HEK293 (cell line): ENCODE results near the gene ZC3H18.

Source experiments
- CTCF ChIA-PET: fragments of 350-600 bp; formaldehyde crosslinking; extraction: SDS; loops from one replicate; lab custom pipeline; 2021; ENCODE audit warnings: antibody characterized with exemption; lab: Yijun Ruan, JAX
- POLR2A ChIA-PET: fragments of 300-600 bp; formaldehyde crosslinking; extraction: SDS; loops from one replicate; lab custom pipeline; 2020; ENCODE audit warnings: antibody characterized with exemption, inconsistent platforms; lab: Yijun Ruan, JAX
- H3K27ac ChIP-seq: fragments of 200-500 bp; sonication (Bioruptor generic); 2 replicates; pipeline ENCODE4 v1.5.1; 2014; ENCODE audit warnings: low read depth, low read length, control low read depth, inconsistent platforms; ENCODE audit errors: extremely low read depth
- H3K36me3 ChIP-seq, 2 experiments: fragments of 200-500 bp in 1 of 2; sonication (Bioruptor generic) in 1 of 2; 1 replicate in 1 of 2; 2 replicates in 1 of 2; pipeline ENCODE4 v1.5.1; 2014 to 2017; ENCODE audit warnings: inconsistent platforms in 2 of 2, low read length in 2 of 2; ENCODE audit not compliant: control insufficient read depth in 2 of 2, insufficient read depth in 1 of 2
- H3K4me1 ChIP-seq: fragments of 200-500 bp; sonication (Bioruptor generic); 2 replicates; pipeline ENCODE4 v1.5.1; 2014; ENCODE audit warnings: mild to moderate bottlenecking, low read length, inconsistent platforms; ENCODE audit not compliant: control insufficient read depth, insufficient read depth
- H3K4me3 ChIP-seq: 2 replicates; pipeline ENCODE4 v1.5.1; 2011; ENCODE audit warnings: low read depth, mild to moderate bottlenecking, control low read depth, low read length, moderate library complexity
- H3K9me3 ChIP-seq: fragments of 200-500 bp; sonication (Bioruptor generic); 2 replicates; pipeline ENCODE4 v1.5.1; 2014; ENCODE audit warnings: low read depth, low read length, inconsistent platforms; ENCODE audit not compliant: control insufficient read depth, insufficient read depth
- EGR2 ChIP-seq: fragments of 450-650 bp; formaldehyde crosslinking; IDR thresholded peaks from 2 replicates; pipeline ENCODE4 v1.5.1; 2016; ENCODE audit warnings: low read depth, missing biosample characterization, missing genetic modification characterization
- HOXC10 ChIP-seq: sonication (generic); formaldehyde crosslinking; IDR thresholded peaks from 2 replicates; pipeline ENCODE4 v1.8.1; 2023; ENCODE audit warnings: mild to moderate bottlenecking, missing genetic modification reagents
- KLF10 ChIP-seq: fragments of 450-650 bp; IDR thresholded peaks from 2 replicates; pipeline ENCODE4 v1.5.1; 2018; ENCODE audit warnings: missing biosample characterization, mild to moderate bottlenecking, missing genetic modification characterization
- MZF1 ChIP-seq: fragments of 450-650 bp; formaldehyde crosslinking; IDR thresholded peaks from 2 replicates; pipeline ENCODE4 v1.5.1; 2017; ENCODE audit warnings: missing biosample characterization, missing genetic modification characterization, borderline replicate concordance
- OSR2 ChIP-seq: fragments of 450-650 bp; formaldehyde crosslinking; IDR thresholded peaks from 2 replicates; pipeline ENCODE4 v1.5.1; 2016; ENCODE audit warnings: missing biosample characterization, missing genetic modification characterization
- REST ChIP-seq: fragments of 450-650 bp; formaldehyde crosslinking; IDR thresholded peaks from 2 replicates; pipeline ENCODE4 v1.5.1; 2016; ENCODE audit warnings: missing biosample characterization, missing genetic modification characterization
- SALL2 ChIP-seq: fragments of 450-650 bp; formaldehyde crosslinking; IDR thresholded peaks from 2 replicates; pipeline ENCODE4 v1.5.0; 2017; ENCODE audit warnings: missing biosample characterization, mild to moderate bottlenecking, missing genetic modification characterization, borderline replicate concordance
- TRIM28 ChIP-seq: IDR thresholded peaks from 2 replicates; pipeline ENCODE4 v1.6.1; 2011; ENCODE audit warnings: low read length, control low read depth, borderline replicate concordance
- YY2 ChIP-seq: fragments of 450-650 bp; formaldehyde crosslinking; IDR thresholded peaks from 2 replicates; pipeline ENCODE4 v1.5.1; 2016; ENCODE audit warnings: missing biosample characterization, missing genetic modification characterization
- ZFHX2 ChIP-seq: fragments of 450-650 bp; formaldehyde crosslinking; conservative IDR thresholded peaks from 2 replicates; pipeline ENCODE4 v1.5.1; 2016; ENCODE audit warnings: missing biosample characterization, missing genetic modification characterization
- ZIC2 ChIP-seq: fragments of 450-650 bp; formaldehyde crosslinking; IDR thresholded peaks from 2 replicates; pipeline ENCODE4 v1.5.1; 2016; ENCODE audit warnings: missing biosample characterization, missing genetic modification characterization
- ZNF121 ChIP-seq: fragments of 450-650 bp; formaldehyde crosslinking; IDR thresholded peaks from 2 replicates; pipeline ENCODE4 v1.5.1; 2016; ENCODE audit warnings: missing biosample characterization, missing genetic modification characterization
- ZNF140 ChIP-seq: fragments of 450-650 bp; formaldehyde crosslinking; IDR thresholded peaks from 2 replicates; pipeline ENCODE4 v1.5.1; 2016; ENCODE audit warnings: missing biosample characterization, missing genetic modification characterization
- ZNF211 ChIP-seq: fragments of 450-650 bp; formaldehyde crosslinking; IDR thresholded peaks from 2 replicates; pipeline ENCODE4 v1.5.1; 2016; ENCODE audit warnings: low read depth, missing biosample characterization, missing genetic modification characterization
- ZNF24 ChIP-seq: fragments of 450-650 bp; formaldehyde crosslinking; IDR thresholded peaks from 2 replicates; pipeline ENCODE4 v1.5.1; 2016; ENCODE audit warnings: missing biosample characterization, missing genetic modification characterization
- ZNF324 ChIP-seq: fragments of 450-650 bp; formaldehyde crosslinking; IDR thresholded peaks from 2 replicates; pipeline ENCODE4 v1.5.1; 2016; ENCODE audit warnings: missing biosample characterization, missing genetic modification characterization
- ZNF335 ChIP-seq: fragments of 450-650 bp; formaldehyde crosslinking; conservative IDR thresholded peaks from 2 replicates; pipeline ENCODE4 v1.5.1; 2016; ENCODE audit warnings: missing biosample characterization, missing genetic modification characterization
- ZNF501 ChIP-seq: fragments of 450-650 bp; formaldehyde crosslinking; IDR thresholded peaks from 2 replicates; pipeline ENCODE4 v1.5.1; 2016; ENCODE audit warnings: missing biosample characterization, missing genetic modification characterization
- ZNF549 ChIP-seq: fragments of 450-650 bp; IDR thresholded peaks from 2 replicates; pipeline ENCODE4 v1.5.1; 2018; ENCODE audit warnings: missing biosample characterization, missing genetic modification characterization, mild to moderate bottlenecking, inconsistent platforms, moderate library complexity
- ZNF658 ChIP-seq: fragments of 450-650 bp; formaldehyde crosslinking; IDR thresholded peaks from 2 replicates; pipeline ENCODE4; 2016; ENCODE audit warnings: missing biosample characterization, missing genetic modification characterization
- ZNF677 ChIP-seq: fragments of 450-650 bp; IDR thresholded peaks from 2 replicates; pipeline ENCODE4 v1.5.0; 2018; ENCODE audit warnings: missing biosample characterization, mild to moderate bottlenecking, missing genetic modification characterization, moderate library complexity
- TF ChIP-seq, protein P1 (sequence below): fragments of 450-650 bp; formaldehyde crosslinking; IDR thresholded peaks from 2 replicates; pipeline ENCODE4 v1.5.1; 2016; ENCODE audit warnings: missing biosample characterization, missing genetic modification characterization

ZC3H18 gene

GRCh38 chr16:88631920-88632586, 61.9 kb downstream of the ZC3H18 start:
- peaks cover 2 to 57% of the 10 kb centered on the region in 2 experiments; a peak in 2 of 3 replicates for H3K36me3 ChIP-seq
- H3K4me1 ChIP-seq: no peaks in the 10 kb centered on the region
- CTCF ChIA-PET: interaction anchor here (0.8 to 2.6 kb wide), 3 partner anchors 12 to 18 kb away, joined by 3 to 15 read pairs (median 5); no protein-coding TSS in a partner anchor
- no peak overlapping the region for H3K27ac ChIP-seq
- no peaks in the 10 kb centered on the region for H3K9me3 ChIP-seq
- TF ChIP-seq ZNF335 (tag by site-specific recombination) (no peak), ZNF211 (tag by site-specific recombination) (no peak), TRIM28 (no peak), YY2 (tag by site-specific recombination) (no peak), ZNF549 (tag by site-specific recombination) (no peak), ZNF677 (no peak), ZNF658 (tag by site-specific recombination) (no peak), ZNF121 (tag by site-specific recombination) (no peak), KLF10 (tag by site-specific recombination) (no peak), MZF1 (tag by site-specific recombination) (no peak), ZNF24 (no peak), ZNF324 (tag by site-specific recombination) (no peak), REST (tag by site-specific recombination) (no peak), ZNF140 (tag by site-specific recombination) (no peak)
- TF ChIP-seq, protein P1, sequence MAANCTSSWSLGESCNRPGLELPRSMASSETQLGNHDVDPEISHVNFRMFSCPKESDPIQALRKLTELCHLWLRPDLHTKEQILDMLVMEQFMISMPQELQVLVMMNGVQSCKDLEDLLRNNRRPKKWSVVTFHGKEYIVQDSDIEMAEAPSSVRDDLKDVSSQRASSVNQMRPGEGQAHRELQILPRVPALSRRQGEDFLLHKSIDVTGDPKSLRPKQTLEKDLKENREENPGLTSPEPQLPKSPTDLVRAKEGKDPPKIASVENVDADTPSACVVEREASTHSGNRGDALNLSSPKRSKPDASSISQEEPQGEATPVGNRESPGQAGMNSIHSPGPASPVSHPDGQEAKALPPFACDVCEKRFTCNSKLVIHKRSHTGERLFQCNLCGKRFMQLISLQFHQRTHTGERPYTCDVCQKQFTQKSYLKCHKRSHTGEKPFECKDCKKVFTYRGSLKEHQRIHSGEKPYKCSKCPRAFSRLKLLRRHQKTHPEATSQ: no peak
- no peak overlapping the region for H3K4me3 ChIP-seq
- POLR2A ChIA-PET: no interaction called here

DNA sequence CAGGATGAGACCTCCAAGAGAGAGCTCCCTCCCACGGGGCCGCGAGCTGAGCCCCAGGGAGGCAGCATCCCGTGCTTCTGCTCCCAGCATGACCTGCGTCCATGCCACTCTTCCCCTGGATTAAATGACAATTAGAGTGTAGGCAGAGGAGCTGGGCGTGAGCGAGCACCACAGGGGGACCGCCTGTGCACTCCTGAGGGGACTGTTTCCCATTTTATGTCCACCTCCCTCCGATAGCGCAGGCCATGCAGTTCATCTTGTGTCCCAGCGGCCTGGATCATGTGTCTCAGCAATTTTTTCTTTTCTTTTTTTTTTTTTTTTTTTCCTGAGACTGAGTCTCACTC, 62.4 kb downstream of the ZC3H18 start:
- Histone ChIP-seq H3K27ac (no peak overlapping the region), H3K9me3 (no peaks in the 10 kb centered on the region), H3K36me3 (peaks cover 0 to 53% of the 10 kb centered on the region in 2 experiments; a peak in 1 of 3 replicates), H3K4me1 (no peaks in the 10 kb centered on the region), H3K4me3 (no peak overlapping the region)
- ChIA-PET CTCF (interaction anchor here (1.4 to 2.6 kb wide), 3 partner anchors 9 to 15 kb away, joined by 5 to 15 read pairs (median 7); no protein-coding TSS in a partner anchor), POLR2A (no interaction called here)
- TF ChIP-seq ZIC2 (peak; percentile 94), OSR2 (tag by site-specific recombination) (no peak), REST (tag by site-specific recombination) (no peak), HOXC10 (CRISPR knock-in tag) (no peak), ZNF501 (no peak), EGR2 (peak; percentile 74), SALL2 (tag by site-specific recombination) (no peak), ZFHX2 (peak; percentile 47; the same call in 1 of the 2 replicates)
